22Rv1 (cell line): ENCODE data around the gene CD9.
"Not testable (repeated sequence)": the region's sequence is repeated elsewhere in the genome, so short reads cannot be mapped to it uniquely, and the experiment has no call there.

Experiments used
- H3K27ac ChIP-seq: fragments of 450-650 bp; 2 replicates; pipeline ENCODE4 v1.5.1; 2017
- CTCF ChIP-seq: fragments of 450-650 bp; IDR thresholded peaks from 2 replicates; pipeline ENCODE4 v1.5.1; 2017; ENCODE audit warnings: mild to moderate bottlenecking
- ZFX ChIP-seq: fragments of 450-650 bp; IDR thresholded peaks from 2 replicates; pipeline ENCODE4 v1.6.1; 2017; ENCODE audit warnings: antibody characterized with exemption, borderline replicate concordance

The CD9 gene

GRCh38 chr12:6182279-6182898, 17.8 kb upstream of the CD9 start:
- TF ChIP-seq CTCF, result no peak
- TF ChIP-seq ZFX, result no peak
- H3K27ac ChIP-seq, result peak overlapping the region; percentile 65

GRCh38 chr12:6183689-6184428, 16.3 kb upstream of the CD9 start:
- H3K27ac ChIP-seq, result no peak overlapping the region

GRCh38 chr12:6185961-6186827, 14.0 kb upstream of the CD9 start:
- no peak overlapping the region for H3K27ac ChIP-seq
- TF ChIP-seq CTCF, result no peak
- no peak for TF ChIP-seq ZFX

More at GRCh38 chr12:6183689-6184428, 16.3 kb upstream of the CD9 start:
- TF ChIP-seq ZFX (no peak), CTCF (no peak)

GRCh38 chr12:6187948-6188793, 12.0 kb upstream of the CD9 start:
- H3K27ac ChIP-seq, result no peak overlapping the region
- TF ChIP-seq ZFX, result no peak
- TF ChIP-seq CTCF, result 0 out of 2 replicates have a peak, but pooled peaks have one; percentile 6

- no peak overlapping the region for H3K27ac ChIP-seq
- TF ChIP-seq ZFX, result no peak
- no peak for TF ChIP-seq CTCF
These were observed 11.2 kb upstream of the CD9 start for GRCh38 chr12:6189028-6189427.

GRCh38 chr12:6189952-6190598, 10.1 kb upstream of the CD9 start:
- H3K27ac ChIP-seq, result peak overlapping the region; percentile 8; the same call in 1 of the 2 replicates

- H3K27ac ChIP-seq, result not testable (repeated sequence)
These were observed 9.3 kb upstream of the CD9 start for GRCh38 chr12:6190767-6191530.
